Thoracic aorta (tissue), 2 donors: Measurements from ENCODE around the gene ZNF441. TPM values are rescaled to one million over a fixed set of nuclear protein-coding genes. Genes with fewer than 3 reads are reported as not detected.
"Not testable (repeated sequence)": the region's sequence is repeated elsewhere in the genome, so short reads cannot be mapped to it uniquely, and the experiment has no call there.

Source experiments
- ATAC-seq: fragments of 150-250 bp; one replicate; pipeline ENCODE4 v1.8.0; 2017; ENCODE audit warnings: low read depth; ENCODE audit not compliant: insufficient number of reproducible peaks, low FRiP score
- DNase-seq: peaks from one replicate; pipeline ENCODE4 v3.0.0-alpha.2; 2020; ENCODE audit warnings: low spot score
- H3K27ac ChIP-seq, 2 donors: fragments of 200-600 bp; sonication (generic); 1 replicate in 1 of 2; 2 replicates in 1 of 2; pipeline ENCODE4 v1.5.1; 2016; ENCODE audit warnings: mild to moderate bottlenecking in 2 of 2, moderate library complexity in 2 of 2
- H3K27me3 ChIP-seq: fragments of 200-600 bp; sonication (generic); replicated peaks from 2 replicates; pipeline ENCODE4 v1.6.0; 2016; ENCODE audit warnings: mild to moderate bottlenecking; ENCODE audit not compliant: insufficient read depth
- H3K36me3 ChIP-seq: fragments of 200-600 bp; sonication (generic); one replicate; pipeline ENCODE4 v1.5.1; 2016
- H3K4me1 ChIP-seq, 2 donors: fragments of 200-600 bp; sonication (generic); 1 replicate in 1 of 2; 2 replicates in 1 of 2; pipeline versions ENCODE4 v1.5.1 to v1.6.0; 2016; ENCODE audit warnings: low read depth in 2 of 2, mild to moderate bottlenecking in 1 of 2; ENCODE audit not compliant: control insufficient read depth in 1 of 2
- H3K4me3 ChIP-seq: fragments of 200-600 bp; sonication (generic); 2 replicates; pipeline ENCODE4 v1.5.1; 2016; ENCODE audit warnings: mild to moderate bottlenecking
- H3K9me3 ChIP-seq: fragments of 200-600 bp; sonication (generic); 2 replicates; pipeline ENCODE4 v1.5.1; 2016
- CTCF ChIP-seq: fragments of 200-600 bp; sonication (generic); IDR thresholded peaks from one replicate; pipeline ENCODE4 v1.5.1; 2019; ENCODE audit warnings: antibody characterized with exemption
- total RNA-seq, 2 donors: library from RNA; depleted of rRNA; stranded (reverse); fragments of >200 nt; gene quantifications; one replicate each; pipeline versions ENCODE4 v1.1.0 to v1.2.3, GENCODE V29; 2016

The ZNF441 gene
- total RNA-seq, 2 donors from 2014 or later = 12.1 to 16.5 TPM

DNA sequence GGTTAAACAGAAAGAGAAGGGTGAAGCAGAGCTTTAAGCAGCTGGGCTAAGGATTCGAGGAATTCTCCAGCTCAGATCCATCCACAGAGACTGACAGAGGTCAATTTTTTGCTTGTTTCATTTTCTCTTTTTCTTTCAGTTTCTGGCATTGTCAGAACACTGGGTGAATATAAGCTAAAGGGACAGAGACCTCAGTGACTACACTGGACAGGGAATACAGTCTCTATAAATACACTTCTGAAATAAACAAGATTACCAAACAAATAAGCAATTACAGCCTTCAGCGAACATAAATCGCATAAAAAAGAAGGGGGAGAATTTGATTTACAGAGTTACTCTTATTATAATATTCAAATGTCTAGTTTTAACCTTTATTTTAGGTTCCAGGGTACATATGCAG lies 3.7 kb upstream of the ZNF441 start:
- no peaks in the 10 kb centered on the region for H3K27me3 ChIP-seq
- no peak for ATAC-seq

DNA sequence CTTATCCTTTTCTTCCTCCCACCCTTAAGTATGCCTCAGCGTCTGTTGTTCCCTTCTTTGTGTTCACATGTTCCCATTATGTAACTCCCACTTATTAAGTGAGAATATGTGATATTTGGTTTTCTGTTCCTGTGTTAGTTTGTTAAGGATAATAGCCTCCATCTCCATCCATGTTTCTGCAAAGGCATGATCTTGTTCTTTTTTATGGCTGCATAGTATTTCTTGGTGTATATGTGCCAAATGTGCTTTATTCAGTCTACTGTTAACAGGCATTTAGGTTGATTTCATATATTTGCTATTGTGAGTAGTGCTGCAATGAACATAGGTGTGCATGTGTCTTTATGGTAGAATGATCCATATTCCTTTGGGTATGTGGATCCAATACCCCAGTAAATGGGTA lies 3.2 kb upstream of the ZNF441 start:
- Histone ChIP-seq H3K27ac (no peak overlapping the region), H3K4me3 (no peak overlapping the region), H3K9me3 (no peaks in the 10 kb centered on the region), H3K4me1 (peaks cover 9 to 15% of the 10 kb centered on the region in 2 donors), H3K36me3 (no peaks in the 10 kb centered on the region), H3K27me3 (no peaks in the 10 kb centered on the region)
- ATAC-seq (no peak), DNase-seq (no peak)
- TF ChIP-seq CTCF = no peak

More for the DNA sequence above, 3.7 kb upstream of the ZNF441 start:
- Histone ChIP-seq H3K4me3 (no peak overlapping the region), H3K36me3 (no peaks in the 10 kb centered on the region), H3K9me3 (no peaks in the 10 kb centered on the region), H3K27ac (no peak overlapping the region), H3K4me1 (peaks cover 7 to 10% of the 10 kb centered on the region in 2 donors)
- no peak for DNase-seq
- no peak for TF ChIP-seq CTCF

DNA sequence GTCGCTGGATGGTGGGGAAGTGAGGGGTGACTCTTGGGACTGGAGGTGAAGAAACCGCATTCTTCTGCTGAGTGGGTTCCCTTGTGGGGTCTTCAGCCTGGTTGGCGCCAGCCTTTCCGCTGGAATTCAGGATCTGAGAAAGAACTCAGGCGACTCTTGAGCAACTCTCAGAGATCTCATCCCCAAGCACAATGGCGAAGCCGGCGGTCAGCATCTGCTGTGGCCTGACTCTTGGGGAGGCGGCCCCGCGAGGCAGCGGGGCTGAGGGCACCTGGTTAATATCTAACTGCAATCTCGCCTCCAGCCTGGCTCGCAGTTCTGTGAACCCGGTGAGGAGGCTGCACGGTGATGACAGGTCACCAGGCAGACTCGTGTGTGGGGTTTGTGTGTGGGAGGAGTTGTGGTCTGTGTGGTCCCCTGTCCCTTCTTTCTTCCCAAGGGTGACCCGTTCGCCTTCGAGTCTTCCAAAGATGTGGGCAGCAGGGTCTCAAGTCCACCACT lies 883 bp downstream of the ZNF441 start:
- Histone ChIP-seq H3K4me3 (peak overlapping the region; percentile 85), H3K9me3 (peaks cover 15% of the 10 kb centered on the region), H3K27me3 (no peaks in the 10 kb centered on the region), H3K36me3 (no peaks in the 10 kb centered on the region), H3K27ac (peak overlapping the region; percentile 88 to 96), H3K4me1 (peaks cover 9 to 19% of the 10 kb centered on the region in 2 donors)
- TF ChIP-seq CTCF = no peak
- ATAC-seq = no peak
- no peak for DNase-seq

GRCh38 chr19:11769995-11770394 lies 3.2 kb downstream of the ZNF441 start:
- H3K4me3 ChIP-seq = no peak overlapping the region
- DNase-seq = no peak
- H3K27me3 ChIP-seq = no peaks in the 10 kb centered on the region
- H3K4me1 ChIP-seq = peaks cover 9 to 19% of the 10 kb centered on the region in 2 donors
- ATAC-seq = no peak
- no peaks in the 10 kb centered on the region for H3K36me3 ChIP-seq
- H3K9me3 ChIP-seq = peaks cover 27% of the 10 kb centered on the region
- H3K27ac ChIP-seq = no peak overlapping the region
- TF ChIP-seq CTCF = no peak

GRCh38 chr19:11771520-11771919 lies 4.7 kb downstream of the ZNF441 start:
- DNase-seq, H3K36me3 ChIP-seq, H3K27ac ChIP-seq, H3K27me3 ChIP-seq, ATAC-seq, H3K4me3 ChIP-seq: not testable (repeated sequence)
- Histone ChIP-seq H3K9me3 (peaks cover 40% of the 10 kb centered on the region), H3K4me1 (peaks cover 5 to 15% of the 10 kb centered on the region in 2 donors)

DNA sequence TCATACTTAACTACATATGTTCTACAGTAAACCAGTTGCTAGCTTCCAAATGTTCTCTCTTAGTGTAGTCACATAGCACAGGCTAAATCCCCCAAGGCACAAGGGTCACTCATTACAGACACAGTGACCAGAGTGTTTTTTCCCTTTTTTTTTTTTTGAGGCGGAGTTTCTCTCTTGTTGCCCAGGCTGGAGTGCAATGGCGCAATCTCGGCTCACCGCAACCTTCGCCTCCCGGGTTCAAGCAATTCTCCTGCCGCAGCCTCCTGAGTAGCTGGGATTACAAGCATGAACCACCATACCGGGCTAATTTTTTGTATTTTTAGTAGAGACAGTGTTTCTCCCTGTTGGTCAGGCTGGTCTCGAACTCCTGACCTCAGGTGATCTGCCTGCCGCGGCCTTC lies 9.9 kb downstream of the ZNF441 start:
- H3K27me3 ChIP-seq, DNase-seq, H3K4me1 ChIP-seq, ATAC-seq, H3K4me3 ChIP-seq, H3K27ac ChIP-seq: not testable (repeated sequence)
- H3K36me3 ChIP-seq = peaks cover 57% of the 10 kb centered on the region
- H3K9me3 ChIP-seq = peaks cover 84% of the 10 kb centered on the region
